Measurements from ENCODE around the gene AKAP8L.
"Not testable (repeated sequence)": the region's sequence is repeated elsewhere in the genome, so short reads cannot be mapped to it uniquely, and the experiment has no call there.

The AKAP8L gene

GRCh38 chr19:15421721-15422260 is 3.0 kb upstream of the AKAP8L start:
- no peak for DNase-seq (ENCODE audit: extremely low read depth in 1 of 2, low read depth in 1 of 2)

DNA sequence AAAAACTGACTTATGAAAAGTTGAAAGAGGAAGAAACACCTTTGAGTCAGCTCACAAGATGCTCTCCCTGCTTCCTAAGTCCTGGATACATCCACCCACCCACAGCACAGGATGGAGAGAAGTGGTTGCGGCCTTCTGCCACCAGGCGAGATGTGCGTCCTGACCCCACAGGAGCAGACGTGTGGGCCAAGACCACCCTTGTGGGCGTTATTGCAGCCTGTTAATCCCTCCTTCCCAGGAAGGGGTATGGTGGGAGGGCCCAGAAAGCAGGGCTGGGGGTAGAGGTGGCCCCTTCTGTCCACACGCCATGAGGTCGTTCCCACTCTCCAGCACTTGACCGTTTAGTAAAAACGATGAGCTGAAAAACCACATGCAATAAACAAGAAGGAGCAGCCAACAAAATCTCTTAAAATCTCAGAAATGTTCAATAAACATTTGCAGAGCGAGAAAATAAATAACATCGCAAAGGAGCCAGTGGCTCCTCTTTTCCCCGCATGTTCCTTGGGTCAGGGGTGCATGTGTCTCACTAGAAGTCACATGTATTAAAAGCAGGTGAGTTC is 2.4 kb upstream of the AKAP8L start:
- no peak for DNase-seq (ENCODE audit: extremely low read depth in 1 of 2, low read depth in 1 of 2)

GRCh38 chr19:15419413-15420025 is 731 bp upstream of the AKAP8L start:
- no peak for DNase-seq (ENCODE audit: extremely low read depth in 1 of 2, low read depth in 1 of 2)

- DNase-seq (ENCODE audit: extremely low read depth in 1 of 2, low read depth in 1 of 2), result no peak
These were observed 583 bp downstream of the AKAP8L start for GRCh38 chr19:15418231-15418578.

GRCh38 chr19:15417699-15418098 is 1.1 kb downstream of the AKAP8L start:
- no peak for DNase-seq (ENCODE audit: extremely low read depth in 1 of 2, low read depth in 1 of 2)

- no peak for DNase-seq (ENCODE audit: extremely low read depth in 1 of 2, low read depth in 1 of 2)
These were observed 6.0 kb downstream of the AKAP8L start for GRCh38 chr19:15412832-15413231.

DNA sequence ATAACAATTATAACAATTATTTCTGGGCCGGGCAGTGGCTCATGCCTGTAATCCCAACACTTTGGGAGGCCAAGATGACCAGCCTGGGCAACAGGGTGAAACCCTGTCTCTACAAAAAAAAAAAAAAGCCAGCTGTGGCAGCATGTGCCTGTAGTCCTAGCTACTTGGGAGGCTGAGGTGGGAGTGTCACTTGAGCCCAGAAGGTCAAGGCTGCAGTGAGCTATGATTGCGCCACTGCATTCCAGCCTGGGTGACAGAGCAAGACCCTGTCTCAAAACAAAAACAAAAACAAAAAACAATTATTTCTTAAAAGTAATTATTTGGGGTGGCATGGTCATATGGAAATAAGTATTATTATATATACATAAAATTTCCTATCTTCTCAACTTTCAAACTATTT is 7.4 kb downstream of the AKAP8L start:
- not testable (repeated sequence) for DNase-seq (ENCODE audit: extremely low read depth in 1 of 2, low read depth in 1 of 2)

DNA sequence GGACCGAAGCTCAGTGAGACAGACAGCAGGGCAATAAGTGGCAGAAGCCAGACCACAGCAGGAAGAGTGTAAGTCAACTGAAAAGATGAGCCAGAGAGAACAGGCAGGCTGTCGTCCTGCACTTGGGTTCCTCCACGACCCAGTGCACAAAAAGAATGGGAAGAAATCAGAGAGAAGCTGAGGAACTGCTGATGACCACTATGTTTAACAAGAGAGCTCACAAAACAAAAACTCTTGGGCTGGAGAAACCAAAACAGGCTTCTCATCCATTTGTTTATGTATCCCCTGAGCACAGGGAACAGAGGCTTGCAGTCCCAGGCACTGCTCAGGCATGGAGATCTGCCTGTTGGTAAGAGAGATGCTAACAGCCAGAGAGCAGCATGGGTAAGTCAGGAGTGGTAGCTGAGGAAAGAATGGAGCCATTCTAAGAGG is 14.0 kb downstream of the AKAP8L start:
- no peak for DNase-seq (ENCODE audit: extremely low read depth in 1 of 2, low read depth in 1 of 2)

DNA sequence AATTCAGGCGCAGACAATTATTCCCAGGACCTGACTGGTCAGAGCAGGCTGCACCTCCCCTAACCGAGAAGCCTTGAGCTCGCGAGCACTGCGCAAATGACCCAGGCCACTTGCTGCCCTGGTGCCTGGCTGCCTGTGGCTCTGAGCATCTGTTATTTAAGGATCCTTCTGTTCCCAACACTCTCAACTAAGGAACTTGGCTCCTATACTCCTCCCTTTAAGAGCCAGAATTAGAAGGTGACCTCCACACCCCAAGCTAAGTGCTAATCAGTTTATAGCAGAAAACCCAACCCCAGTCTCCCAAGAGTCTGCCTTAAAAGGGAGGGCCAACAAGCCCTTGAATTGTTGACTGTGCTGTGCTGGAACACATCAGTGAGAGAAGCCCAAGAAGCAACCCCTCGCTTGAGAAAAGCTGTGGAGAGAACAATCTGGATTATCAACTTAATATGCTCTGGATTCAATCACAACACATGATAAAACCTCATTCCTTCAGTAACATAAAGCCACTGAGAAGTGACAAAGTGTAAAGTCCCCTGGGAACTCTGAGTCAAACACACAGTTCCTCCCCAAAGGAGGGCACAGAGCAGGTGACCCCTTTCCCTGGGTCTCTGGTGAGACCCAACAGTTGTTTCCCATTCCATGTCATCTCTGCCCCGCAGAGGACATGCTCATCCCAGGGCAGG is 14.6 kb downstream of the AKAP8L start:
- DNase-seq (ENCODE audit: extremely low read depth in 1 of 2, low read depth in 1 of 2), result no peak

DNA sequence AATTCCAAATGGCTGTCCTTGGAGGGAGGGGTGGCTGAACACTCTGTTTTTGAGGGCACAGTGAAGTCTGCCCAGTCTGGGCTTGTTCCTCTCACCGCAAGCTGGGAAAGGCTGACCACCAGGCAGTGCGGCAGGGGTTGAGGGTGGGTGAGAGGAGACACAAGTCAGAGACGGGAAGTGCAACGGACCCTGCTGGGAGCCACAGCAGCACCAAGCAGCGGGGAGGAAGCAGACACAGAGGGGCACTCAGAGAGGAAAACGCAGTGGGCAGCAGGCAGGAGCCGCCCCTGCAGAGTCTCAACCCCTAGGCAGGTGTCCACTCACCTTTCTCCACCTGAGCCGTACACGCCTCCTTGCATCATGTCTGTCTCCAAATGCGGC is 15.6 kb downstream of the AKAP8L start:
- DNase-seq (ENCODE audit: extremely low read depth in 1 of 2, low read depth in 1 of 2), result no peak

GRCh38 chr19:15402411-15403150 is 16.2 kb downstream of the AKAP8L start:
- no peak for DNase-seq (ENCODE audit: extremely low read depth in 1 of 2, low read depth in 1 of 2)

- DNase-seq (ENCODE audit: extremely low read depth in 1 of 2, low read depth in 1 of 2), result no peak
These were observed 17.4 kb downstream of the AKAP8L start for GRCh38 chr19:15401397-15401710.

- DNase-seq (ENCODE audit: extremely low read depth in 1 of 2, low read depth in 1 of 2), result no peak
These were observed 18.0 kb downstream of the AKAP8L start for GRCh38 chr19:15400521-15401396.

DNA sequence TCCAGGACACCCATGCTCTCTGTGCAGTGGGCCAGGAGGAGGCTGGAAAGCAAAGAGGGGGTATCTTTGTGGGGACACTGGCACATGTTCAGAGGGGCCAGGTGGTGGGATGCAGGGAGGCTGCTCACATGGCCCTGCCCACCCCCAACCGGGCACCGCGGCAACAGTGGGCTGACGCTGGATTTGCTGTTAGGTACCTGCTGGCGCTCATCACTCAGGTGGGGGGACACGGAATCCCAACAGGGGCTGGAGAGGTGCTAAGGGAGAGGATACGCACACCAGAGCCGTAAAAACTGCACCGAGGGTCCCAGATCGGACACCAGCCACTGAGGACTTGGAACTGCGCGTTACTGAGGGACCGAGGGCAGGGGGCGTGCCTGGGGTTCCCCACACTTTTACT is 19.2 kb downstream of the AKAP8L start:
- DNase-seq (ENCODE audit: extremely low read depth in 1 of 2, low read depth in 1 of 2), result no peak

DNA sequence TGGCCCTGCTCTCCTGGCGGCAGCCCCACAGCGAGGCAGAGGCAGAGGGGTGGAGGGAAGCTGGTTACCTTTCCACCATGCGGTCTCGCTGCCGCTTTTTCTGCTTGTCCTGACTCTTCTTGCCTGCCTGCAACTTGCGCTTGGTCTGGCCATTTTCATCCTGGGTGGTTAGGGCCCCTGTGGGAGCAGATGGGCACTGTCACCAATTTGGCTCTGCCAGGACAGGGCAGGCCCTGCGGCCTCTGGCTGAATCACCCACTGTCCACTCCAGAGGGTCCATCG is 19.6 kb downstream of the AKAP8L start:
- DNase-seq (ENCODE audit: extremely low read depth in 1 of 2, low read depth in 1 of 2), result no peak

- DNase-seq (ENCODE audit: extremely low read depth in 1 of 2, low read depth in 1 of 2), result no peak
These were observed 20.1 kb downstream of the AKAP8L start for GRCh38 chr19:15398501-15399233.

DNA sequence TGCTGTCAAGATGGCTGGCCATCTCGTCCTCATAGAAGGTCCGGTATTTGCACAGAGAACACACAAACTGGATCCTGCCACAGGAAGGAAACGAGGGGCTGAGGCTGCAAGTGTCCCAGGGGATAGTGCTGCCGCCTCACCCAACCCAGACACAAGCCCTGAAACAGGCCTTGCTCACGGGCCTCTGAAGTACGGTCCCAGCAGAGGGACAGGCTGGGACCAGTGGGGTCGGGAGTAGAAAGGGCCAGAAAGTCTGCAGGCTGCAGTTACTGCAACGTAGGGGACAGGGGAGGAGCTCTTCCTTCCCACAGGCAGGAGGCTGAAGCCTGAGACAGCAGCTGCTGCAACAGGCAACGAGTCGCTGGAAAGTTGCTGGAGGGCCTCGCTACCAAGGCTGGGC is 21.0 kb downstream of the AKAP8L start:
- DNase-seq (ENCODE audit: extremely low read depth in 1 of 2, low read depth in 1 of 2), result no peak

GRCh38 chr19:15397236-15397635 is 21.6 kb downstream of the AKAP8L start:
- DNase-seq (ENCODE audit: extremely low read depth in 1 of 2, low read depth in 1 of 2), result no peak

GRCh38 chr19:15396436-15396835 is 22.4 kb downstream of the AKAP8L start:
- DNase-seq (ENCODE audit: extremely low read depth in 1 of 2, low read depth in 1 of 2), result no peak

GRCh38 chr19:15395251-15395650 is 23.5 kb downstream of the AKAP8L start:
- DNase-seq (ENCODE audit: extremely low read depth in 1 of 2, low read depth in 1 of 2), result not testable (repeated sequence)
